Immature natural killer cell (primary cell): ENCODE data around the gene ZNF683. TPM values are rescaled to one million over a fixed set of nuclear protein-coding genes. Genes with fewer than 3 reads are reported as not detected.
A peak's percentile ranks its signal among the peaks of the same experiment; 100 is the strongest.

Source experiments
- DNase-seq, 3 donors: peaks; one replicate each; pipeline ENCODE4 v3.0.0; 2022; ENCODE audit warnings: mixed read lengths in 1 of 3
- H3K27ac Mint-ChIP-seq, 6 donors: one replicate each; pipeline ENCODE4 v1.8.0; 2020; ENCODE audit warnings: mixed read lengths in 6 of 6, mild to moderate bottlenecking in 5 of 6, inconsistent platforms in 4 of 6, moderate library complexity in 3 of 6
- H3K27me3 Mint-ChIP-seq, 3 donors: one replicate each; pipeline ENCODE4 v1.8.0; 2020 to 2021; ENCODE audit warnings: low read depth in 3 of 3, mild to moderate bottlenecking in 3 of 3, mixed read lengths in 3 of 3, moderate library complexity in 3 of 3, inconsistent platforms in 1 of 3
- H3K36me3 Mint-ChIP-seq, 3 donors: one replicate each; pipeline ENCODE4 v1.8.0; 2020; ENCODE audit warnings: mixed read lengths in 3 of 3, inconsistent platforms in 2 of 3, mild to moderate bottlenecking in 2 of 3
- H3K4me1 Mint-ChIP-seq, 2 donors: one replicate each; pipeline ENCODE4 v1.8.0; 2020; ENCODE audit warnings: inconsistent platforms in 2 of 2, mild to moderate bottlenecking in 2 of 2, mixed read lengths in 2 of 2, moderate library complexity in 1 of 2
- H3K4me3 Mint-ChIP-seq, 5 donors: one replicate each; pipeline ENCODE4 v1.8.0; 2020; ENCODE audit warnings: mild to moderate bottlenecking in 5 of 5, mixed read lengths in 5 of 5, inconsistent platforms in 3 of 5, moderate library complexity in 3 of 5
- H3K9me3 Mint-ChIP-seq, 6 donors: one replicate each; pipeline ENCODE4 v1.8.0; 2020; ENCODE audit warnings: mild to moderate bottlenecking in 6 of 6, mixed read lengths in 6 of 6, inconsistent platforms in 4 of 6, moderate library complexity in 3 of 6
- polyA plus RNA-seq, 3 donors: library from polyadenylated mRNA; unstranded; fragments of 300-500 nt; fragmentation: Illumina TruSeq; gene quantifications; one replicate each; pipeline ENCODE4 v1.2.3, GENCODE V29; 2021

ZNF683 gene
- polyA plus RNA-seq, 3 donors from 2014 or later = 4.1 to 61.3 (median 24.2) TPM

DNA sequence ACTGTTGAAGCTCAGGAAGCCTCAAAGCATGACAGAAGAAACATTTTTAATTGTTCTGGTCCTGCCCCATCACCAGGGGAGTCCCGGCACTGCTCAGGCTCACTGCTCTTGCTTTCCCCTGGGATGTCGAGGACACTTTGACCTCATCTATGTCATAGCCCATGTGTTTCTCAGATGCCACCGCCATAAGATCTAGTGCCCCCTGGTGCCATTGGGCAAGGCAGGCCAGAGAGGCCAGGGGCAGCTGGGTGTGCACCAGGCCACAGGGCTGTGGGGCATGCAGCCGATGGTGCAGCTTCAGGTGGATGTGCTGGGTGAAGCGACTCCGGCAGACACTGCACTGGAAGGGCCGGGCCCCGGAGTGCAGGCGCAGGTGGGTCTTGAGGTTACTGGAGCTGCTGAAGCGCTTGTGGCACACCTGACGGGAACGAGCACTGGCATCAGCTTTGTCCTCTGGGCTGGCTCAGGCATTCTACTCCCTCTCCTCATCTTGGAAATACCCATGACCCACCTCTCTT, 10.9 kb downstream of the ZNF683 start:
- DNase-seq = no peak
- no peak overlapping the region for H3K27ac Mint-ChIP-seq
- peaks cover 18 to 56% (median 19%) of the 10 kb centered on the region in 3 donors for H3K27me3 Mint-ChIP-seq
- H3K36me3 Mint-ChIP-seq = peaks cover 0 to 4% (median 4%) of the 10 kb centered on the region in 3 donors
- peaks cover 29 to 62% of the 10 kb centered on the region in 2 donors for H3K4me1 Mint-ChIP-seq
- H3K4me3 Mint-ChIP-seq = peak overlapping the region in 1 of 5 donors; percentile 63
- H3K9me3 Mint-ChIP-seq = peaks cover 0 to 4% (median 0%) of the 10 kb centered on the region in 6 donors

- H3K4me1 Mint-ChIP-seq = peaks cover 29 to 62% of the 10 kb centered on the region in 2 donors
- peak overlapping the region; percentile 4 to 67 (median 53) for H3K4me3 Mint-ChIP-seq
- peaks cover 18 to 51% (median 19%) of the 10 kb centered on the region in 3 donors for H3K27me3 Mint-ChIP-seq
- H3K9me3 Mint-ChIP-seq = peaks cover 0 to 4% (median 0%) of the 10 kb centered on the region in 6 donors
- no peak for DNase-seq
- no peak overlapping the region for H3K27ac Mint-ChIP-seq
- peaks cover 0 to 4% (median 4%) of the 10 kb centered on the region in 3 donors for H3K36me3 Mint-ChIP-seq
Observed at GRCh38 chr1:26360807-26361604, 11.5 kb downstream of the ZNF683 start.

GRCh38 chr1:26359981-26360806, 12.4 kb downstream of the ZNF683 start:
- H3K4me1 Mint-ChIP-seq = peaks cover 34 to 66% of the 10 kb centered on the region in 2 donors
- H3K9me3 Mint-ChIP-seq = peaks cover 0 to 4% (median 0%) of the 10 kb centered on the region in 6 donors
- peaks cover 0 to 4% (median 4%) of the 10 kb centered on the region in 3 donors for H3K36me3 Mint-ChIP-seq
- peak overlapping the region; percentile 10 to 67 (median 53) for H3K4me3 Mint-ChIP-seq
- peaks cover 19 to 50% (median 21%) of the 10 kb centered on the region in 3 donors for H3K27me3 Mint-ChIP-seq
- DNase-seq = peak in 1 of 3 donors; percentile 28
- no peak overlapping the region for H3K27ac Mint-ChIP-seq

DNA sequence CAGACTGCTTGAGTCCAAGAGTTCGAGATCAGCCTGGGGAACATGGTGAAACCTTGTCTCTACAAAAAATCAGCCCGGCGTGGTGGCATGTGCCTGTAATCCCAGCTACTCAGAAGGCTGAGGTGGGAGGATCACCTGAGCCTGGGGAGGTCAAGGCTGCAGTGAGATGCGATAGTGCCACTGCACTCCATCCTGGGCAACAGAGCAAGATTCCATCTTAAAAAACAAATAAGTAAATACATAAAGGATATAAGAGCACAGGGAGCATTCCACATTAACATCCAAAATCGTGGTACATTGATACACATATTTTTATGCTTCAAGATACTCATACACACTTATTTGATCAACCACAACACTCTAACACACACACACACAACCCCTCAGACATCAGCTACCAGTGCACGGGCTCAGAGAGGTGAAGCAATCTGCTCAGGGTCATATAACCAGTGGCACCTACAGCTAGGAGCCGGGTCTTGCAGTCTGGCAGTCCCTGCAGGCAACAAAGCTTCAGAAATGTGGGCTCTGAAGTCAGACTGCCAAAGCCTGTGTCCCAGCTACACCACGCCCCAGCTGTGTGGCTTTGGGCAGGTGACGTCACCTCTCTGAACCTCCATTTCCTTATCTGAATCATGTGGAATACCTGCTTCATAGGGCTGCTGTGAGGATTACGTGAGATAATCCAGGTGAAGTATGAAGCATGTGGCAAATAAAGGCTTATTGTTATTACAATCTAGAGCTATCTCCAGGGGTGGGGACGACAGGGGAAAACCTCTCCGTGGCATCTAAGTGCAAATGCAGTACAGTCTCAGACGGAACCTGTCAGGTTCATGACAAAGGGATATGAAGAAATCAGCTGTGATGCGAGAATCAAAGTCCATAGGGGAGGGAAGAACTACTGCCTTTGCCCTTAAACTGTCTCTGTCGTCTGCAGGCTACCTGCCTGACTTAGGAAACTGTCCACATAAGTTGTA, 13.9 kb downstream of the ZNF683 start:
- Mint-ChIP-seq H3K4me1 (peaks cover 27 to 51% of the 10 kb centered on the region in 2 donors), H3K27me3 (peaks cover 15 to 40% (median 15%) of the 10 kb centered on the region in 3 donors), H3K9me3 (peaks cover 0 to 2% (median 0%) of the 10 kb centered on the region in 6 donors), H3K27ac (no peak overlapping the region), H3K36me3 (peaks cover 0 to 4% (median 4%) of the 10 kb centered on the region in 3 donors), H3K4me3 (peak overlapping the region in 1 of 5 donors; percentile 14)
- DNase-seq = no peak

- no peak for DNase-seq
- Mint-ChIP-seq H3K27me3 (peaks cover 14 to 30% (median 20%) of the 10 kb centered on the region in 3 donors), H3K36me3 (peaks cover 0 to 3% (median 3%) of the 10 kb centered on the region in 3 donors), H3K9me3 (no peaks in the 10 kb centered on the region), H3K4me3 (no peak overlapping the region), H3K27ac (no peak overlapping the region), H3K4me1 (peaks cover 22 to 37% of the 10 kb centered on the region in 2 donors)
Observed at GRCh38 chr1:26357121-26357602, 15.4 kb downstream of the ZNF683 start.

GRCh38 chr1:26356106-26356505, 16.4 kb downstream of the ZNF683 start:
- Mint-ChIP-seq H3K4me1 (peaks cover 18 to 31% of the 10 kb centered on the region in 2 donors), H3K27me3 (peaks cover 13 to 23% (median 22%) of the 10 kb centered on the region in 3 donors), H3K9me3 (no peaks in the 10 kb centered on the region), H3K4me3 (no peak overlapping the region), H3K27ac (no peak overlapping the region), H3K36me3 (peaks cover 0 to 5% (median 0%) of the 10 kb centered on the region in 3 donors)
- no peak for DNase-seq

- H3K27ac Mint-ChIP-seq = no peak overlapping the region
- H3K4me3 Mint-ChIP-seq = no peak overlapping the region
- no peak for DNase-seq
- H3K9me3 Mint-ChIP-seq = no peaks in the 10 kb centered on the region
- peaks cover 7 to 20% of the 10 kb centered on the region in 2 donors for H3K4me1 Mint-ChIP-seq
- peaks cover 7 to 17% (median 15%) of the 10 kb centered on the region in 3 donors for H3K27me3 Mint-ChIP-seq
- peaks cover 0 to 5% (median 0%) of the 10 kb centered on the region in 3 donors for H3K36me3 Mint-ChIP-seq
Observed at GRCh38 chr1:26354972-26355371, 17.6 kb downstream of the ZNF683 start.

DNA sequence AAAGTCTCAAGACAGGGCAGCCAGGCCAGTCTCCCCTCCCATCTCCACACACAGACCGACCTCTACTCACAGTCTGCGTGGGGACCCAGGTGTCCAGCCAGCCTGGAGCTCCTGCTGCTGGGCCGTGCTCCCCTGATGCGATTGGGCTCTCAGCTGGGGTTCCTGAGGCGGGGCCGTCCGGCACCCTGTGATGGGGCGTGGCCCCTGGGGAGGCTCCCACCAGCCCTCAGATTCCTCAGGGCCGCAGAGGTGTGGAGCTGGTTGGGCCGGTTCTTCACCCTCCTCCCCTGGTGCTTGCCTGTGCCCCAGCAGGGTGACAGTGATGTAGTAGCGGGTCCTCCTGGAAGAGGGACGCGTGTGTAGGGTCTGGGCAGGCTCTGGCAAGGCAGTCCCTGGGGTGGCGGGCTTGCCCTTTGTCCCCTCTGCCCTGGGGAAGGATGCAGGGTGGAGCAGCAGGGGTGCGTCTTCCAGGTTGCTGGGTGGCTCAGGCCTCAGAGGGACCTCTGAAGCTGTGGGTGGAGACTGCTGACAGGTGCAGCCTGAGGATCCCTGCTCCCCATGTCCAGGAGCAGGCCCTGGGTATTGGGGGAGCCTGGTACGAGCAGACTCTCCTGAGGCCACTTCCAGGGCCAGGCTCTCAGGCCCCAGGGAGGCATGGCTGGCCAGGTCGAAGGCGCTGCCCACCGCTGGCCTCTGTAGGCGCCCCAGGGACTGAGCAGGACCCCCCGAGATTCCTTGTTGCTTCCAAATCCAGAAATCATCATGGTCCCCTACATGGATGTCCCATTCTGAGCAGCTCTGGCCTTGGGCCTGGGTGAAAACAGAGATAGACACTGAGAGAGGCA, 18.4 kb downstream of the ZNF683 start, which contains the start of gene CRYBG2:
Gene CRYBG2, minus strand, starts transcription at position 155 of the 845 bp plus-strand sequence. CDS start 7,473 bp downstream, outside the sequence.
- no peaks in the 10 kb centered on the region for H3K9me3 Mint-ChIP-seq
- peaks cover 5 to 12% of the 10 kb centered on the region in 2 donors for H3K4me1 Mint-ChIP-seq
- peaks cover 0 to 5% (median 0%) of the 10 kb centered on the region in 3 donors for H3K36me3 Mint-ChIP-seq
- peaks cover 7 to 14% (median 14%) of the 10 kb centered on the region in 3 donors for H3K27me3 Mint-ChIP-seq
- H3K27ac Mint-ChIP-seq = no peak within 1 kb of the TSS
- DNase-seq = no peak
- no peak within 1 kb of the TSS for H3K4me3 Mint-ChIP-seq

DNA sequence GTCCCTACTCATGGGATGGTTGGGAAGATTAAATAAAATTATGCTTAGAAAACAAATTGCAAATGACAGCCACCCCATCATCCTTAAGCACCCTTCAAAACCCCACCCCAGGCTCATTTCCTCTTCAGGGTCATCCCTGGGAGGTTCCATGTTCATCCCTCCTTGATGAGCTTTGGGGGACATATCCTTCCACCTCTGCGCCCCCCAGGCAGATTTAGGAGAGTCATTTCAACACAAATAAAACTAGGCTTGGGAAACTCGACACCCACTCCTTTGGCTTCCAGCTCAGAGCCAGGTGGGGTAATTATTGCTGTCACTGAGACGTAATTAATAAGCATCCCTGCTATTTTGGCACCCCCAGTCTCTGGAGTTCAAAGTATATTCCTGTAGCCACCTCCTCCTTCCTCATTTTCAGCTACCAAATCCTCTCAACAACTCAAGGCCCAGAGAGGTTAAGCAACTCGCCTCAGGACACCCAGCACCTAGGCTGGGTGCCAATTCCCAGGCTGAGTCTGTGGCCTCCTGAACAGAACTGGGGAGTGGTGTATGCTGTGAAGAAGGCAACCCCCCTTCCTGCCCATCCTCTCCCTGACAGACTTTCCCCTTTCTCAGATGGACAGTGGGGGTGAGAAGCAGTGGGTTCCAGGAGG, 19.2 kb downstream of the ZNF683 start:
- H3K36me3 Mint-ChIP-seq = peaks cover 0 to 5% (median 0%) of the 10 kb centered on the region in 3 donors
- H3K9me3 Mint-ChIP-seq = no peaks in the 10 kb centered on the region
- peaks cover 5 to 14% (median 8%) of the 10 kb centered on the region in 3 donors for H3K27me3 Mint-ChIP-seq
- H3K27ac Mint-ChIP-seq = no peak overlapping the region
- H3K4me3 Mint-ChIP-seq = no peak overlapping the region
- no peak for DNase-seq
- H3K4me1 Mint-ChIP-seq = peaks cover 5 to 6% of the 10 kb centered on the region in 2 donors

GRCh38 chr1:26352338-26352679, 20.2 kb downstream of the ZNF683 start:
- peaks cover 5 to 6% of the 10 kb centered on the region in 2 donors for H3K4me1 Mint-ChIP-seq
- no peaks in the 10 kb centered on the region for H3K9me3 Mint-ChIP-seq
- H3K27ac Mint-ChIP-seq = no peak overlapping the region
- peaks cover 7 to 15% (median 8%) of the 10 kb centered on the region in 3 donors for H3K27me3 Mint-ChIP-seq
- no peak overlapping the region for H3K4me3 Mint-ChIP-seq
- peaks cover 0 to 5% (median 0%) of the 10 kb centered on the region in 3 donors for H3K36me3 Mint-ChIP-seq
- DNase-seq = no peak

- peaks cover 0 to 5% (median 0%) of the 10 kb centered on the region in 3 donors for H3K36me3 Mint-ChIP-seq
- H3K4me3 Mint-ChIP-seq = no peak overlapping the region
- H3K27ac Mint-ChIP-seq = no peak overlapping the region
- H3K9me3 Mint-ChIP-seq = no peaks in the 10 kb centered on the region
- H3K27me3 Mint-ChIP-seq = peaks cover 7 to 15% (median 9%) of the 10 kb centered on the region in 3 donors
- DNase-seq = no peak
- peaks cover 5 to 6% of the 10 kb centered on the region in 2 donors for H3K4me1 Mint-ChIP-seq
Observed at GRCh38 chr1:26351590-26352337, 20.8 kb downstream of the ZNF683 start.
